Cardiac muscle cell (in vitro differentiated cells and primary cell): ENCODE data around the gene R3HDM2. TPM values are rescaled to one million over a fixed set of nuclear protein-coding genes. Genes with fewer than 3 reads are reported as not detected.

Source experiments
- DNase-seq, 2 donors: peaks; one replicate each; pipeline versions ENCODE4 v3.0.0 to v3.0.0-alpha.2; 2010 to 2017; ENCODE audit warnings: low read depth in 1 of 2, low spot score in 1 of 2
- H3K27ac ChIP-seq: fragments of 200-600 bp; sonication (generic); 2 replicates; pipeline ENCODE4 v1.5.1; 2016
- H3K27me3 ChIP-seq: fragments of 200-600 bp; sonication (generic); 2 replicates; pipeline ENCODE4 v1.6.0; 2016; ENCODE audit warnings: control low read depth
- H3K36me3 ChIP-seq: fragments of 200-600 bp; sonication (generic); 2 replicates; pipeline ENCODE4 v1.5.1; 2016; ENCODE audit warnings: control low read depth
- H3K4me1 ChIP-seq: fragments of 200-600 bp; sonication (generic); 2 replicates; pipeline ENCODE4 v1.8.1; 2017; ENCODE audit warnings: low read depth, mild to moderate bottlenecking, mixed run types
- H3K4me3 ChIP-seq: fragments of 200-600 bp; sonication (generic); 2 replicates; pipeline ENCODE4 v1.5.1; 2016; ENCODE audit warnings: mild to moderate bottlenecking
- H3K9me3 ChIP-seq: fragments of 200-600 bp; sonication (generic); 2 replicates; pipeline ENCODE4 v1.5.1; 2017; ENCODE audit warnings: low read depth, mild to moderate bottlenecking, control low read depth
- polyA plus RNA-seq: library from polyadenylated mRNA; unstranded; fragments of >200 nt; fragmentation: Nextera tagmentation; extraction: Ambion mirVana; gene quantifications from 2 replicates; pipeline ENCODE4 v1.2.1, GENCODE V29; 2016
- total RNA-seq: library from RNA; depleted of rRNA; stranded (reverse); fragments of >200 nt; gene quantifications from 2 replicates; pipeline ENCODE4 v1.2.3, GENCODE V29; 2016
- TF ChIP-seq, protein P1 (sequence below): IDR thresholded peaks from 2 replicates; pipeline ENCODE4 v1.5.1; 2012; ENCODE audit warnings: low read depth, mild to moderate bottlenecking, low read length

Gene R3HDM2
- total and polyA plus RNA-seq, 2 experiments from 2014 or later: 23.3 to 59.9 TPM

DNA sequence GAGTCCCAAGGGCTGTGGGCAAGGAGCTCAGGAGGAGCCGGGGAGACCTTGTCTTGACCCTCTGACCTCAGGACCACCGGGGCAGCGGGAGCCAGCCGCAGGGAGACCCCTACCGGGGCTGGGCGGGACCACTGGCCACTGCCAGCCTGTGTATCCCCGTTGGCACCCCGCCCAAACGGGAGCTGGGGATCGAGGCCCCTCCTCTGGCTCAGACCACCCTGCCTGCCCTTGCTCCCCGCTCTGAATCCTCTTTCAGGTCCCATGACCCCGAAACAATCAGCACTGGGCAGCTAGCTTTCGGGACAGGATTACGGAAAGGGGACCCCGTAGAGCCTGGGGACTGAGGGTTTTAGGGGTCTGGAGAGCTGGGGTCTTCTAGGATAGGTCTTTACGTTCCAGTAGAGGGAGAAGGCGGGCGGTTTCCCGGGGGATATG lies 30.0 kb upstream of the R3HDM2 start:
- DNase-seq: peak in 1 of 2 donors; percentile 59
- TF ChIP-seq, protein P1, sequence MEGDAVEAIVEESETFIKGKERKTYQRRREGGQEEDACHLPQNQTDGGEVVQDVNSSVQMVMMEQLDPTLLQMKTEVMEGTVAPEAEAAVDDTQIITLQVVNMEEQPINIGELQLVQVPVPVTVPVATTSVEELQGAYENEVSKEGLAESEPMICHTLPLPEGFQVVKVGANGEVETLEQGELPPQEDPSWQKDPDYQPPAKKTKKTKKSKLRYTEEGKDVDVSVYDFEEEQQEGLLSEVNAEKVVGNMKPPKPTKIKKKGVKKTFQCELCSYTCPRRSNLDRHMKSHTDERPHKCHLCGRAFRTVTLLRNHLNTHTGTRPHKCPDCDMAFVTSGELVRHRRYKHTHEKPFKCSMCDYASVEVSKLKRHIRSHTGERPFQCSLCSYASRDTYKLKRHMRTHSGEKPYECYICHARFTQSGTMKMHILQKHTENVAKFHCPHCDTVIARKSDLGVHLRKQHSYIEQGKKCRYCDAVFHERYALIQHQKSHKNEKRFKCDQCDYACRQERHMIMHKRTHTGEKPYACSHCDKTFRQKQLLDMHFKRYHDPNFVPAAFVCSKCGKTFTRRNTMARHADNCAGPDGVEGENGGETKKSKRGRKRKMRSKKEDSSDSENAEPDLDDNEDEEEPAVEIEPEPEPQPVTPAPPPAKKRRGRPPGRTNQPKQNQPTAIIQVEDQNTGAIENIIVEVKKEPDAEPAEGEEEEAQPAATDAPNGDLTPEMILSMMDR: no peak
- peak overlapping the region; percentile 46 for H3K4me3 ChIP-seq
- H3K27me3 ChIP-seq: peaks cover 7% of the 10 kb centered on the region
- peaks cover 4% of the 10 kb centered on the region for H3K4me1 ChIP-seq
- H3K27ac ChIP-seq: no peak overlapping the region
- H3K9me3 ChIP-seq: no peaks in the 10 kb centered on the region
- no peaks in the 10 kb centered on the region for H3K36me3 ChIP-seq

DNA sequence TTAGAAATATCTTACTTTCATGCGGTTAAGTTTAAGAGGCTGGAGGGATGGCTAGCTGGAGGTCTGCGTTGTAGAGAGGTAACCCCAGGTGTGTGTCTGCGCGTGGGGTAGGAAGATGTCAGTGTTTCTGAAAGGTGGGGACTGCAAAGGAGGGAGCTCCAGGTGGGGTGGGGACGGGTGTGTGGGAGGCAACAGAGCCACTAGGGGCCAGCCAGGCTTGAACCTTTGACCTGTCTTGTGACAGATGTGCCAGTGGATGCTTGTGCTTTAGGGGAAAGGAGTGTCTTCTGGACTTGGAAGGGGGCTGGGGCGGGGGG lies 29.6 kb upstream of the R3HDM2 start:
- Histone ChIP-seq H3K4me3 (peak overlapping the region; percentile 43), H3K27ac (no peak overlapping the region), H3K9me3 (no peaks in the 10 kb centered on the region), H3K36me3 (no peaks in the 10 kb centered on the region), H3K4me1 (peaks cover 7% of the 10 kb centered on the region), H3K27me3 (peaks cover 7% of the 10 kb centered on the region)
- TF ChIP-seq, protein P1: no peak
- DNase-seq: no peak

DNA sequence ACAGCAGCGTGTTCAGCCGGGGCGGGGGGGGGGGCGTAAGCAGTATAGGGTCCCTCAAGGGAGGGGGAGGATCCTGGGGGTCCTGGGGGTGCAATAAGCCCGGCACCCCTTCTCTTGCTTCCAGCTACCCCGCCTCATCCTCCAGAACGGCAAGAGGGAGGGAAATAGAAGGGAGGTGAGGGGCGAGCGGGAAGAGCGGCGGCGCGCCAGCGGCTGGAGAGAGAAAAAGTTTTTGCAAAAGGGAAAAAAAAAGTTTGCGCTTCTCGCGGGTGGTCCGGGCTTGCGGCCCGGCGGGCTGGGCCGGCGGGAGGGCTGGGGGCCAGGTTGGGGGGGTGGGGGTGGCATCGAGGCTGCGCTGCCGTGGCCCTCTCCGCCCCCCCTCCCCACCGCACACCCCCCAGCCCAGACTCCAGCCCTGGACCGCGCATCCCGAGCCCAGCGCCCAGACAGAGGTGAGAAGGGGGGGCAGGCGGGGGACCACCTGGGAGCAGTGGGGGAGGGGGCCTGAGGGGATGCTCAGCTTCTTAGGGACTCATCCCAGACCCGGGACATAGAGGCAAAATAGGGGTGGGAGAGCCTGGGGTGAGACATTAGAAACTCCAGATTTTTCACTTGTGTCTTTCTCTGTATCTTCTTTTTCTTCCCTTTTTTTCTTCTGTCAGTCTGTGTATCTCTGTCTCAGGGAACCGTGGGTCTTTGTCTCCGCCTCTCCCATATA lies 29.1 kb upstream of the R3HDM2 start, which contains the start of gene GLI1:
Gene GLI1, plus strand, starts transcription at position 36 of the 718 bp plus-strand sequence. CDS start 3,907 bp downstream, outside the sequence.
- Histone ChIP-seq H3K9me3 (no peaks in the 10 kb centered on the region), H3K4me1 (peaks cover 12% of the 10 kb centered on the region), H3K36me3 (no peaks in the 10 kb centered on the region), H3K4me3 (peak within 1 kb of the TSS; percentile 43), H3K27me3 (peaks cover 7% of the 10 kb centered on the region), H3K27ac (no peak within 1 kb of the TSS)
- peak in 1 of 2 donors; percentile 73 for DNase-seq
- TF ChIP-seq, protein P1: no peak

DNA sequence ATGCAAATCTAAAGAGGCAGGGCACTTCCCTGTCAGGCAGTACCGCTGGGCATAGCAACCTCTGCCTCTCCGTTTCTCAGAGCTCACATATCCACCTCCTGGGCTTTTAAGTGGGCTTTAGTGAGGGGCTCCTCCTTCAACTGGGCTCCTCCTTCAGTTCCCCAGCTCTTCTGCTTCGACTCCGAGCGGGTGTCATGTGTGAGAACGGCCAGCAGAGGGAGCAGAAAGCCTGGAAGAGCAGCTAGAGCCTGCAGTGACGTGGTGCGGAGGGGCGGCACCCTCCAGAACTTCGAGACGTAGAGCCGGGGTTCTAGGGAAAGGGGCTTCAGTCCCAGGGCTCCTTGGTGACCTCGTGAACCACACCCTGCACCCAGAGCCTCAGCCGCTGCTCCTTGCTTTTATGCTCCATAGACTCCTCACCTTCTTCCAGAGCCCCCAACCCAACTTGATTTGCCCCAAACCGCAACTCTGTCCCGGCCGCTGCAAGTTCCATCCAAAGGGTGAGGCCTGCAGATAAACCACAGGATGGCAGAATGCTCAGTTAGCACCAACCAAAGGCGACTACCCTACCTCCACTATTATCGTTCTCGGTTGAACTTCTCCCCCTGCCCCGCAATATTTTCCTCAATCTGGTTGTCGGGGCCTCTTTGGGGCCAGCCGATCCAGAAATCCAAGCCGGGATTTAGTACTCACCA lies 28.4 kb upstream of the R3HDM2 start:
- no peaks in the 10 kb centered on the region for H3K36me3 ChIP-seq
- H3K27me3 ChIP-seq: peaks cover 7% of the 10 kb centered on the region
- TF ChIP-seq, protein P1: peak; percentile 89
- no peaks in the 10 kb centered on the region for H3K9me3 ChIP-seq
- no peak overlapping the region for H3K27ac ChIP-seq
- peaks cover 13% of the 10 kb centered on the region for H3K4me1 ChIP-seq
- peak; percentile 96 to 98 for DNase-seq
- peak overlapping the region; percentile 43 for H3K4me3 ChIP-seq

DNA sequence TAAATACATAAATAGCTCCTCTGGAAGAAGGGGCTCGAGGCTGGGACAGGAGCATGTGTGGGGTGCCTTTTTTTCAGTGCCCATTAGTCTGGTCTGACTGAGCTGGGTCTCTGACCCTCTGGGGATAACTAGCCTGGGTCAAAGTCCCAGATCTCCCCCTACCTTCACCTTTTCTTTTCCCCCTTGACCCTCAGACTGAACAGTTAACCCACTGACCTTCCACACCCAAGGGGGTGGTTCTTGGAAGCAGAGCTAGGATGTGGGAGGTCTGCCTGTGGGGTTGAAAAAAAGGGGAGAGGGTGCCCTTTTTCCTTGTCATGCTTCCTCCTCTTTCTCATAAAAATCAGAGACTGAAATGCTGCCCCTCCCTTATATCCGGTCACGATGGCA lies 27.8 kb upstream of the R3HDM2 start:
- no peaks in the 10 kb centered on the region for H3K36me3 ChIP-seq
- peaks cover 13% of the 10 kb centered on the region for H3K4me1 ChIP-seq
- H3K4me3 ChIP-seq: peak overlapping the region; percentile 43
- TF ChIP-seq, protein P1: no peak
- H3K27ac ChIP-seq: no peak overlapping the region
- no peak for DNase-seq
- H3K9me3 ChIP-seq: no peaks in the 10 kb centered on the region
- peaks cover 7% of the 10 kb centered on the region for H3K27me3 ChIP-seq
